ENCODE measurements around the gene KIAA0513.

Gene KIAA0513, protein sequence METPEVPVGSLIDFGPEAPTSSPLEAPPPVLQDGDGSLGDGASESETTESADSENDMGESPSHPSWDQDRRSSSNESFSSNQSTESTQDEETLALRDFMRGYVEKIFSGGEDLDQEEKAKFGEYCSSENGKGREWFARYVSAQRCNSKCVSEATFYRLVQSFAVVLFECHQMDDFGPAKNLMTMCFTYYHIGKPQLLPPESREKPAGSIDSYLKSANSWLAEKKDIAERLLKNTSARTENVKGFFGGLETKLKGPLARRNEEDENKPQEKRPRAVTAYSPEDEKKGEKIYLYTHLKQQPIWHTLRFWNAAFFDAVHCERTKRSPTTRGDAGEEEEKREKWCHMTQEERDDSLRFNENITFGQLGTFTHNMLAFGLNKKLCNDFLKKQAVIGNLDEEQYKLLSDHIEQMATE

DNA sequence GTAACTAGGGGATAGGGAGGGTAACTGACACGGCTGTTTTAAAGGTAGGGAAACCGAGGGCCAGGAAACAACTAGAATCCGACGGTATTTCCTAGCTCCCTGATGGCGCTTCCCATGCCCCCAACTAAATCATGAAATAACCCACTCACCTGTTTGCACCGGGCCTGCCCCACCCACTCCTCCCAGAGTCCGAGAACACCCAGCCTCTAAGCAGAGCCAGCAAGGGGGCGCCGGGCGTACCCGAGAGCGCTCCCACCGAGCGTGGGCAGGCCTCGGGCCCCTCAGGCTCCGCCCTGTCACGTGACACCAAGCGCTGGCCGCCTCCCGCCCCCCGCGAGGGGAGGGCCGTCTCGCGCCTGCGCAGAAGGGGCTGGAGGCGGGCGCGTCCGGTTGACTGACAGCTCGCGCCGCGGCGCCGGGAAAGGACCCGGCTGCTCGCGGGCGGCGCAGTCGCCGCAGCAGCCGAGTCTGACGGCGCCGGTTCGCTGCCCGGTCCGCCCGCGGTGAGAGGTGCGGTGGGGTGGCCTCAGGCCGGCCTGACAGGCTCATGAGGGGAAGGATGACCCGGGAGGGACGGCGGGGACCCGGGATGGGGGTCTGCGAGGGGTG lies at the start of gene KIAA0513:
KIAA0513 (plus strand) TSS at position 447 of the 609 bp plus-strand sequence. CDS start 39,277 bp downstream, outside the sequence.
- peak; percentile 69 for DNase-seq

DNA sequence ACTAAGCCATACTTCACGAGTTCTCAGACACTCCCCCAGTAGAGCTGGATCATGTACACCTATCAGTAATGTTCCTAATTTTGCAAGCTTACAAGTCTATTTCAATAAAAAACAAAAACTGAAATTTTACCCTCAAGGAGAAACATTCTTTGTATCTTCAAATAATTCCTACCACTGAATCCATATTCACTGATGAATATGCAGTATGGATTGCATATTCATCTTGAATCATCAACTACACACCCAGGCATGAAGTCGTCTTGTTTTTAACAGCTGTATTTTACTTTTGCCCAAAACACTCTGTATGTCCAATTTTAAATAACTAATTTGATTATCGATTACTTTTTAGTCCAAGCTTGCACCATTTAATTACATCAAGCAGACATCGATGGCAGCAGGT lies 48.1 kb upstream of the KIAA0513 start:
- no peak for DNase-seq

DNA sequence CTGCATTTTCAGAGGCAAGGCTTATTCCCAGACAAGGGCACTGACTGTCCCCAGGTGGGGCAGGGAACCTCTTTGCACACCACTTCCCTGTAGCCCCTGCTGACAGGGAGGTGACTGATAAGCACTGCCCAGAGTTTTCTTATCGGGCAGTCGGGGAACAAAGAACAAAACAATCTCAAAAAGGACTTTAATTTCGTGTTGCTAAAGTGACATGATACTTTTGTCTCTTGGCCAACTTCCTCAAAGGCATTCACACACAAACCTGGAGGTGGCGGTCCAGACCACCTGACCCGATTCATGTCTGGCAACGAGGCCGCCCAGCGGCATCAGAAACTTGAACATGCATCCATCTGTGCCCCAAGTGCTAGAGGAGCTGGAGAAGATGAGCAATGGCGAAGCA lies 45.2 kb upstream of the KIAA0513 start:
- no peak for DNase-seq

DNA sequence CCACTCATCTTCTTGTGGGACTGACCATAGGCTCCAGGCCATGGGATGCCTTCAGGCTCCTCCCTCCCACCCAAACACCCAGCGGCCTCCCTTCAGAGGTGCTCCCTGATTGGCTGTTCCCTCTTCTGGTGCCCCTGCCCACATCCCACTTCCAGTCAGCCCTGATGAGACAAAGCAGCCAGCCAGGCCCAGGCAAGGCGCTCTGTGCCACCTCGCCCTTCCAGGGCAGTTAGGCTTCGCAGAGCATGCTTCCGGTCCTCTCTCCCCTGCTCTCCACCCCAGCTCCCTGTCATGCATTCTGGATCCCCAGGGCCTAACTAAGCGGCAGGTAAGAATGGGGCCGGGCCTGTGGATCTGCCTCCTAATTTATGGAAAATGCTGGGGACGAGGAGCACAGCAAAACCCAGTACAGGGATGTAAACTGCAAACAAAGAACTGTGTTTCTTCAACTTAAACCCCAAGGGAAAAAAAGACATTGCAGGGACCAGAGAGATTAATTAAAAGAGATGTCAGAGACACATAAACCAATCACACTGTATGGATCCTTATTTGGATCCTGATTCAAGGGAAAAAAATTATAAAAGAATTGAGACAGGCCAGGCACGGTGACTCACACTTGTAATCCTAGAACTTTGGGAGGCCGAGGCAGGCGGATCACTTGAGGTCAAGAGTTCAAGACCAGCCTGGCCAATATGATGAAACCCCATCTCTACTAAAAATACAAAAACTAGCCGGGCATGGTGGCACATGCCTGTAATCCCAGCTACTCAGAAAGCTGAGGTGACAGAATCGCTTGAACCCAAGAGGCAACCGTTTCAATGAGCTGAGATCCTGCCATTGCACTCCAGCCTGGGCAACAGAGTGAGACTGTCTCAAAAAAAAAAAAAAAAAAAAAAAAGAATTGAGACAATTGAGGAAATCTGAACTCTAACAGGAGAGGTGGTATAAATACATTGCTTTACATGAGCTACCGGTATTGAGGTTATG lies 42.2 kb upstream of the KIAA0513 start:
- no peak for DNase-seq

DNA sequence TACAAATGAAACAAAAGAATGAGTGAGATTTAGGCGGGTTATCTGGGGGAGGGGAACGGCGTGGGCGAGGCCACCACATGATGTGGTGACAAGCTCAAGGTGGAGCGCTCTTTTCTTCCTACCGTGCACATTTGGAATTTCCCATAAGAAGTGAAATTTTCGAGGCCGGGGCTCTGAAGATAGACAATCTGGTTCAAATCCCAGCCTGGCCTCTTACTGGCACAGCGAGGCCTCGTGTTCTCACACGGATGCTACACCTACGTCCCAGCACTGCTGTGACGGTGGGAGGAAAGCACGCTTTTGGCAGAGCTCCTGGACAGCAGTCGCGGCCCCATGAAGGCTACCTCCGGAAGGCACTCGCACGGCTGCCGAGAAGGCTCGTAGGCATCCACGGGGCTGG lies 41.5 kb upstream of the KIAA0513 start:
- DNase-seq = no peak

DNA sequence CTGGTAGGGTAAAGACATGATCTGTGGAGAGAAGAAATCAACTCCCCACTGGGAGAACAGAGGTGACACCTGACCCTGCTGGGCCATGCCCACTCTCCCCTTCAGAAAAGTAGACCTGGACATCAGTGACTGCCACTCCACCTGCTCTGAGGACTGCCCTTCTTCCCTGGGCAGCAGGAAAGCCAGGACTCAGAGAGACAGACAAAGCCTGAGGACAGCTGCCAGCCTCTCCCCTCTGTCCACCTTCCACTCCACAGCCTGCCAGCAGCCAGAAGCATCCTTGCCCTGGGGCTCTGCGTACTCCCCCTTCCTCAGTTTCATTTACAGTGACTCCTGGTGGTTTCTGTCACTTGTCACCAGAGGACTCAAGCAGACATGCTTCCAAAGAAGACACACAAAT lies 40.7 kb upstream of the KIAA0513 start:
- DNase-seq = no peak

DNA sequence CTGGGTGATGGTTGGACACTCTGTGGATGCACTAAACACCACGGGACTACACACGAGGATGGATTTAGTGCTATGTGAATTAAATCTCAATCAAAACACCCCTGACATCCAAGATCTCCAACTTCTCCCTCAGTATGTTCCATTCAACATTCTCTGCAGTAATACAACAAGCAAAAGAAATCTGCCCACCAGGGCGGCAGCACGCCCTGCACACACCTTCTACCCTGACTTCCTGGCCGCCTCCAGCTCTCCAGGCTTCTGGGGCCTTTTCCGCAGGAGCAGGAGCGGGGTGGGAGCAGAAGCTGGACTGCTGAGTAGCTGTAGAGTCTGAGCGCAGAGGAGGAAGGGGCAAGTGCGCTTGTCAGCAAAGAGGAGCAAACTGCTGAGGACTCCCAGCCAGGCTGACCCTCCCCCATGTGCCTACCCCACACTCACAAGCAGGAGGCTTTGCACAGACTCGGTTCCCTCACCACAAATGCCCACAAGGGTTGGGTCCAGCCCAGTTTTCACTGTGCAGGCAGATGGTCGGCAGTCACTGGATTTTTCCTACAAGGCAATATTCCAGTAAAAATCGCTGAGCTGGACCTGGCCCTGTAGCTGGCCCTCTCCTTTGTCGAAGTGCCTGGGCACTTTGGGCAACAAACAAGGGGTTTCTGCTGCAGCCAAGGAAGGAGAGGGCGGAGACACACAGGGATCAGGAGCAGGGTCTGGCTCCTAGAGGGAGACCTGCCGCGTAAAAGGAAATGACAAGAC lies 39.1 kb upstream of the KIAA0513 start:
- no peak for DNase-seq

DNA sequence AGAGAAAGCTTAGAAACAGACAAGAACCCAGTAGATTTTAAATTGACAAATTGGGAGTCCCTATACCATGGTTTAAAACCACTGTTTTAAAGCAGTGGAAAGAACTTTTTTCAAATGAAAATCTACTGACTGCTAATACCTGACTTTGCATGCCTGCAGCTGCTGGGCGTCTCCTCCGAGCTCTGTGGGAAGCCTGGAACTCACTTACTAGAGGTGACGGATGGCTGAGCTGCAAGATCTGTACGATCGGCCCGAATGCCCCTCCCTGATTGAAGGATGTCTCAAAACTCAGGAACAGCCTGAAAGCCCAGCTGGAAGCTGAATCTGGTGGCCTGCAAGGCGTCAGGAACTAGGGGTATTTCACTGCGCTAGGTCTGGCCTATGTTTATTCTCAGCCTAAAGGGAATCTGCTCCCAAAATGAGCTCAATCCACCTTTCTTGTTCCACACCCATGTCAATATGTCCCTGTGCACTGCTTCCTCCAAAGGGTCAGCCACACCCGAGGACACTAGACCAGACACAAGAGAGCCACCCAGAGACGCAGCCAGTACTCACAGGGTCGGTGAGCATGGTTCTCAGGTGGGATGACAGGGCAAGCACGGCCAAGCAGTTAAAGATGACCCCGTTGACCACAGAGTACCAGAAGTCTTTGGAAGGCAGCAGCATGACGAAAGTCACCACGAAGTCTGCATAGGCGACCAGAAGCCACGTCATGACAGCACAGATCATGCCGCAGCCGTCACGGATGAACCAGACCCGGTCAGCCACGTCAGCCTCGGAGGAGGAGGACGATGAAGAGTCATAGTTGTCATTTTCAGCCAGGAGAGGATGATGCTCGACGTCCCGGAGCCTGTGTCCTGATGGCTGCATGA lies 37.6 kb upstream of the KIAA0513 start:
- no peak for DNase-seq

DNA sequence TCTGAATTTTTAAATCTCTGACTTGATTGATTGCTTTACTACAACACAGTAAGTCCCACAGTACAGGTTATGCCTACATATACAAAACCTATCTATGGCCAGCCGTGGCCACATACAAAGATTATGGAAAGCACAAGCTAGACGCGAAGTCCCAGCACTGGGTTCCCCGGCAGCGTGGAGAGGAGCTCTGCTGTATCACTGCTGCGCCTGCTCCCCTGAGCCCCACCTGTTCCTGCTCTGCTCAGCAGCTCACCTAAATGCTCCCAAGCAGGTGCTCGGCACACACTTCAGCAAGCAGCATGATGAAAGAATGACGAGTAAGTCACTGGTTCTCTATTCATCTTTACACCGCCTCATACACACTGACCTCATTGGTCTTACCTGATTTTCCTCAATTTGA lies 36.8 kb upstream of the KIAA0513 start:
- no peak for DNase-seq

DNA sequence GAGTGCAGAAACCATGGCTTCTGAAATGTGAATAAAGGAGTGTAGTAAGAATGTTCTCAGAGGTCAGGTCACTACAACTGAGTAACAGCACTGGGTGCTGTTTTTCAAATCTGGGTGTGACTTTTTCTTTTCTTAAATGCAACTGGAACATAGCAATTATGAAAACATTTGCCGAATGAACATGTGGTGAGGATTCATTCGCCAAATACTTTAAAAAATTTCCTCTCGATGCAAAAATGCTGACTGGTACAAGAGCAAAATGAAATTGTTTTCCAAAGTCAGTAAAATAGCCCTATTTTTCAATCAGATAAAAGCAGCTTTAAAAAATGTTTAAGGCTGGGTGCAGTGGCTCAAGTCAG lies 34.9 kb upstream of the KIAA0513 start:
- no peak for DNase-seq

DNA sequence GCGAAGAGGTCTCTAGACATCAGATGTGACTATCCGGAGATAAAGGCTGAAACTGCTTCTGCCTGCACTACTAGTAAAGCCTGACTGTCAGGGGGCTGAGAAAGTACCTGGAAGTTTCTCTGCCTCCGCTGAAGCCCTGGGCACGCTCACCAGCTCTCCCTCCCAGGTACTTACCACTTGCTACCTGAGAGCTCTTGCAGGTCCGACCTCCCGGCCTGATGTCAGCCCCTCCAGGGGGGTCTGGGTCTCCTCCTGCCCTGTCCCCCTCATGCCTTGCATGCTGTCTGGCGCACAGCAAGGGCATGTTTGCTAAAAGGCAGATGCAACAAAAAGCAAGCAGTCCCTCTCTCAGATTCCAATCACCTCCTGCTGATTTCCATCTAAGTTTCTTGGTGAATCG lies 33.7 kb upstream of the KIAA0513 start:
- DNase-seq = no peak

DNA sequence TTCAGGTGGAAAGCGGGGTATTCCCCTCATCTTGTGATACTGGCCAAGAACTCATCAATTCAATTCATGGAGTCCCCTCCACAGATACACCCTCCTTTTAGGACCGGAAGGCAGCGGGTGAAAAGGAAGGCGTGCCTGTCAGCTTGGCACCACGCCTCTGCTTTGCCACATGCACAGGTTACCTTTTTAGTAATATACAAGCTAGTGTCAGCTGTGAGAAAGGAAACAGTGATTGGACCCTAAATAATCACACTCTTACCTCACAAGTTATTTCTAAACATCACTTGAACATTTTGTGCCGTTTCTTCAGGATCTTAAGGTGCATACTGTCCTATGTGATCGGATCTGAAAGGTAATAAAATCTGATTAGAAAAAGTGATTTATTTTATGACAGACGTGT lies 31.9 kb upstream of the KIAA0513 start:
- DNase-seq = no peak

DNA sequence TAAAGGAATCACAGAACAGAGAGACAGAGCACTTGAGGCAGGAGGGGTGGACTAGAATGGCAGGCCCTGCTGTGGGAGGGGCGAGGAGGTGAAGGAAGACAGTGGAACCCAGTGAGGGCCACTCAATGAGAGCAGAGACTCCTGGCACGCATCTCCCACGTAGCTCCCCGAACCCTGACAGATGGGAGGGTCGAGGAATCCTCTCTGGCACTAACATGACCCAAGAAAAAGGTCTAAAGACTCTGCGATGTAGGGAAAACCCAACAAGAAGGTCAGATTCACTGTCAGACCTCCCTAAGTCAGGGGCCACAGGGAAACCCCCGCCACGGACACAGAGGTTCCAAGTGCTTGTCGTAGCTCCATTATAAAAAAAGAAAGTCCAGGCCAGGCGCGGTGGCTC lies 31.2 kb upstream of the KIAA0513 start:
- no peak for DNase-seq

DNA sequence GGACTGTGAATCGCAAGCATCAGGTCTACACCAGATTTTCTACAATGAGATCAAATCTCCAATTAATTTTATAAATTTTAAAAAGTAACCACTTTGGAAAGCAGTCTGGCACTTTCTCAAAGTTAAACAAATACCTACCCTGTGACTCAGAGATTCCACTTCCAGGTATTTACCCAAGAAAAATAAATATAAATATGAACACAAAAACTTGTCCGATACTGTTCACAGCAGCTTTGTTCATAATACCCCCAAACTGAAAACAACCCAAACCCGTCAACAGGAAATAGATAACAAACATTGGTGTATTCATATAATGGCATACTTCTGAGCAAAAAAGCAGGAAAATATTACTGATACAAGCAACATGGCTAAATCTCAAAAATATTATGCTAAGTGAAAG lies 28.4 kb upstream of the KIAA0513 start:
- no peak for DNase-seq

DNA sequence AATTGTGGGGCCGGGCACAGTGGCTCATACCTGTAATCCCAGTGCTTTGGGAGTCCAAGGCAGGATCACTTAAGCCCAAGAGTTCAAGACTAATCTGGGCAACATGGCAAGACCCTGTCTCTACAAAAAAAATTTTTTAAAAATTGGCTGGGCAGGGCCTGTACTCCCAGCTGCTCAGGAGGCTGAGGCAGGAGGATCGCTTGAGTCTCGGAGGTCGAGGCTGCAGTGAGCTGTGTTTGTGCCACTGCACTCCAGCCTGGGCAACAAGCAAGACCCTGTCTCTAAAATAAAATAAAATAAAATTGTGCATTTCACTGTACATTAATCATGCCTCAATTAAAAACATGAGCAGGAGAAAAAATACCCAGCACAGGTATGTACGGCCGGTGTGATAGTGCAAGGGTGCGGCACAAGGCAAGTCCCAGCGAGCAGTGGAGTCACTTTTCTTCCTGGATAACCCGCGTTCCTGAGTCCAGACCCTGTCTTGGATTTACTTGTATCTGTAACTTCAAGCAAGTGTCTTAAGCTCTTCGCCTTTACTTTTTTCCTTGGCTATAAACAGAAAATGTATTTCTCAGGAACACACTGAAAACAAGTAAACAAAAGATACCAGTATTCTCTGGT lies 27.6 kb upstream of the KIAA0513 start:
- DNase-seq = no peak

DNA sequence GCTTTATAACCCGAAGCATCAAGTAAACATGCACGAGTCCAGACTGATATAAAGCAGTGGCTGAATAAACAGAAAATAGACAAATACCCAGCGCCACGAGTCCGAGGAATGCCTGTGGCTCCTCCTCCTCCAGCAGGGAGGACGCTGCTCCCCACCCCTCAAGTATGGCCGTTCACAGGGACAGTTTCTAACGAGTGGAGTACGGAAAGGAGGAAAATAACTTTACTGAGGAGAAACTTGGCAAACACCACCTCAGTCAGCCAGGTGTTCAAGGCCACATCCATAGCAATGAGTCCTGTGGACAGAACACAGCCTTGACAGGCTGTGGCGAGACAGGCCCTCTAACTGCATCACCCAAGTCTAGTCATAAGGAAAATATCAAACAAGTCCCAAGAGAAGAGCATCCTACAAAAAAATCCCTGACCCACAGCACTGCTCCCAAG lies 25.5 kb upstream of the KIAA0513 start:
- DNase-seq = no peak

DNA sequence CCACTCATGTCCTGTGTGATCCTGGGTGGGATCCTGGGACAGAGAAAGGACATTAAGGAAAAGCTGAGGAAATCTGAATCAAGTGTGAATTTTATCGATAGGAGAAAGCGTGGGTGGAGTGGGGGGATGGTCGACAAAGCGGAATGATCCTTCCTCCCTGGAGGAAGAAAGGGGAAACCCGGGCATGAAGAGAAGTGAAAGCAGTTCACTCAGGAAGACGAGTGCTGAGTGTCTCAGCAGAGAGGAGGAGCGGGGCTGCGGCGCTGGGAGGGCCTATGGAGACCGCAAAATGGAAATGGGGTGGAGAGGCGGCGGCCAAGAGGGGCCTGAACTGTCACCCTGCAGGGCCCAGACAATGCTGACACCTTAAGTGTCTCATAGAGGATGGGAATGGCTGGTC lies 25.0 kb upstream of the KIAA0513 start:
- DNase-seq = no peak

DNA sequence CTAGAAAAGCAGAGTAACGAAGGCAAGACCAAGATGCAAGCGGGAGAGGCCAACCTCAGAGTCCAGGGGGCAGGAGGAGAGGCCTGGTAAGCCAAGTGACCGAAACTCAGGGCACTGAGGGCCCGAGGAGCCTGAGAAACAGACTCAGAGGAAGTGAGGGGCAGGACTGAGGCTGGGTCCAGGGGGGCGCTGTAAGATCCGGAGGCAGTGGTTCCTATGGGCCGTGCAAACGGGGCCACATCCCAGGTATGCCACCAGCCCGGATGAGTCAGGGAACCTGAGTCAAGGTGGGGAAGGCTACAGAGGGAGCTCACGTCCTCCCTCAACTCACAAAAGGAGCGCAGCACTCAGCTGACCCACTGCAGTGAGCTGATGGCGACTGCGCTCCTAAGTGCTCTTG lies 24.5 kb upstream of the KIAA0513 start:
- no peak for DNase-seq

DNA sequence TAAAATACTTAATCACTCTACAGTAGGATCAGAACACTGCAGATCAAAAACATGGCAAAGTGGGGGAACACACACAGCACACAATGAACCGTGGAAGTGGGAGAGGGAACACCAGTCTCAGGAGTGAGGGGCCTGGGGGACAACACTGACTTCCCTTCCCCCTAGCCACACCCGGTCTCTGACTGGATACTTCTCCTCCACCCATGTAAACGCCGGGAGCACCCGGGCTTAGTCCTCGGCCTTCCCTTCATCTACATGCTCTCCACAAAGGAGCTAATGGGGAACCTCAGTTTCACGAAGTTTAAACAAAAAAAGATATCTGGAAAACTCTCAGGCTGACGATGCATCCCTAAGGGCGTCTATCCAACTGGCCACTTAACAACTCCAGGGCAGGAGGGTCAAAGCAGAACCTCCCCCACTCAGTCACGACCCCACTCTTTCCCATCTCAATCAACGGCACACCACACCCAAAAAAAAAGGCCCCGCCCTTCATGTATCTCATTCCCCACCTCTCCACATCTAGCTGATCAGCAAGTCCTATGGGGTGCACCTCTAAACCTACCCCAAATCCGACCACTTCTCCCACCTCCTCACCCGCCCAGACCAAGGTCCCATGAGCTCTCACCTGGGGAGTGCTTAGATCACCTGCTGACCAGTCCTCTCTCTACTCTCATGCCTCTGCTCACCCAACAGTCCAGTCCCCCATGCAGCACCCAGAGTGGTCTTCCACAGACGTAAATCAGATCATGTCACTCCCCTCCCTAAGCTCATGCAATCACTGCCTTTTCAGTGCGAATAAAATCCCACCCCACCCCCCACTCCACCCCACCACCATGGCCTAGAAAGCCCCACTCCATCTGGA lies 23.6 kb upstream of the KIAA0513 start:
- DNase-seq = no peak

DNA sequence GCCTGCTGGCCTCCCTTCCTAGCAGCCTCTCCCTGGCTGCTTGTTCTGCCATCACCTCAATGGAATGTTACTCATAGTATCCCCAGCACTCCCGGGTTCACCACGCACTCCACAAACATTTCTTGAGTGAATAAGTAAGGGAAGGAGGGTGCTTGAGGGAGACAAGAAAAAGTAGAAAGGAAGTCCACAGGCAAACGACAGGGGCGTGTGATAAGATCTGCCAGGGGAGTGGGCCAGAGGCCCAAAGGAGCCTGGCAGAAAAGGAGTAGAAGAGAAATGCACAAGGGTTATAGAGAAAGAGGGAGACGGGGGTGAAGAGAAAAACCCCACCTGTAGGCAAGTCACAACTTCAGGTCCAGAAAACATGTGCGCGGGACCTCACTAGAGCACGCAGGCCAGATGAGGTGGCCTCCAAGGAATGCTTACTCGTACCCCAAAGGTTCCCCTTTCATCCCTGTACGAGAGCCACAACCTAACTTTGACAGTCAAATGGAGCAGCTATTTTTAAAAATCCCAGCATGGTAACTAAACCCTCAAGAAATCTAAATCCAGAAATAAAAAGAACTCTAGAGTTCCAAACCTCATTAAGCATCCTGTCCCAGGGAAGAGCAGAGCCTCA lies 22.9 kb upstream of the KIAA0513 start:
- DNase-seq = no peak

Measured in NCI-H1048 (cell line).